IgD-negative memory B cell (primary cell): ENCODE data around the gene CFAP97. TPM values are rescaled to one million over a fixed set of nuclear protein-coding genes. Genes with fewer than 3 reads are reported as not detected.

Experiments
- H3K27ac Mint-ChIP-seq, 3 donors: one replicate each; pipeline ENCODE4 v1.8.0; 2020 to 2022; ENCODE audit warnings: mild to moderate bottlenecking in 3 of 3, mixed read lengths in 3 of 3, moderate library complexity in 1 of 3
- H3K27me3 Mint-ChIP-seq: one replicate; pipeline ENCODE4 v1.8.0; 2021; ENCODE audit warnings: mixed read lengths
- H3K36me3 Mint-ChIP-seq: one replicate; pipeline ENCODE4 v1.8.0; 2020; ENCODE audit warnings: mild to moderate bottlenecking, mixed read lengths
- H3K4me1 Mint-ChIP-seq, 3 donors: one replicate each; pipeline ENCODE4 v1.8.0; 2020 to 2022; ENCODE audit warnings: mixed read lengths in 3 of 3, mild to moderate bottlenecking in 1 of 3
- H3K4me3 Mint-ChIP-seq, 4 donors: one replicate each; pipeline ENCODE4 v1.8.0; 2020 to 2022; ENCODE audit warnings: mild to moderate bottlenecking in 4 of 4, mixed read lengths in 4 of 4, moderate library complexity in 3 of 4
- H3K9me3 Mint-ChIP-seq, 3 donors: one replicate each; pipeline ENCODE4 v1.8.0; 2020 to 2021; ENCODE audit warnings: mixed read lengths in 3 of 3, mild to moderate bottlenecking in 1 of 3
- polyA plus RNA-seq: library from polyadenylated mRNA; unstranded; fragments of 300-500 nt; fragmentation: Illumina TruSeq; gene quantifications from one replicate; pipeline ENCODE4 v1.2.3, GENCODE V29; 2021

The CFAP97 gene
- polyA plus RNA-seq, 1 donor from 2014 or later: 66.3 TPM

DNA sequence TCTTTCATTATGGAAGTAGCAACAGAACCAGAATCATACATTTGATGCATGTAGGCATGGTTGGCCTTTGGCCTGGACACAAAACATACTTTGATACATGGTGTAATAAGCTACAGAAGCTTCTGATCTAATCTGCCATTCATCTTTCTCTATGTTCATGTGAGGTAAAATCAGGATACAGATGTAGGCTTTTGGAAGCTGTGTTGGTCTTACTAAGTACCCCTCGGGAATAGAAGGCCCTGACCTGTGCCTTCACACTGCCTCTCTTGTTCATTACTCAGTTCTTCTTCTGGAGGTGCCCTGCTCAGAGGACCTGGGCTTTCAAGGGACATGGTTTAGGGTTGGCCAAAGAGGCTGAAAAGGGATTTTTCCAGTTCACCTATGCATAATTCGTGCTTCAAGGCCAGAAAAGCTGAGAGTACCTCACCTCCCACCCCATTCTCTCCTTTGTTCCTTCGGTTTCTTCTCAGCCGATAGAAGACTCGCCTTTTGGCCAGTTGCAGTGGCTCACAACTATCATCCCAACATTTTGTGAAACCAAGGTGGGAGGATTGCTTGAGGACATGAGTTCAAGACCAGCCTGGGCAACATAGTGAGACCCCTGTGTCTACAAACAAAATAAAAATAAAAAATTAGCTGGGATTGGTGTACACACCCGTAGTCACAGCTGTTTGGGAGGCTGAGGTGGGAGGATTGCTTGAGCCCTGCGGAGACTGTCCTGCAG, 31.5 kb upstream of the CFAP97 start:
- H3K4me1 Mint-ChIP-seq: peaks cover 22 to 37% (median 37%) of the 10 kb centered on the region in 3 donors
- no peak overlapping the region for H3K4me3 Mint-ChIP-seq
- H3K36me3 Mint-ChIP-seq: no peaks in the 10 kb centered on the region
- peak overlapping the region in 2 of 3 donors; percentile 10 to 53 for H3K27ac Mint-ChIP-seq
- no peaks in the 10 kb centered on the region for H3K27me3 Mint-ChIP-seq
- peaks cover 0 to 5% (median 0%) of the 10 kb centered on the region in 3 donors for H3K9me3 Mint-ChIP-seq

- H3K27ac Mint-ChIP-seq: no peak overlapping the region
- no peaks in the 10 kb centered on the region for H3K27me3 Mint-ChIP-seq
- H3K4me1 Mint-ChIP-seq: peaks cover 15 to 27% (median 25%) of the 10 kb centered on the region in 3 donors
- no peaks in the 10 kb centered on the region for H3K9me3 Mint-ChIP-seq
- H3K4me3 Mint-ChIP-seq: peak overlapping the region in 1 of 4 donors; percentile 89
- H3K36me3 Mint-ChIP-seq: no peaks in the 10 kb centered on the region
These were observed 28.6 kb upstream of the CFAP97 start for GRCh38 chr4:185232370-185232769.

GRCh38 chr4:185229021-185229818, 25.4 kb upstream of the CFAP97 start:
- peaks cover 13 to 29% (median 26%) of the 10 kb centered on the region in 3 donors for H3K4me1 Mint-ChIP-seq
- no peak overlapping the region for H3K4me3 Mint-ChIP-seq
- no peak overlapping the region for H3K27ac Mint-ChIP-seq
- no peaks in the 10 kb centered on the region for H3K27me3 Mint-ChIP-seq
- H3K36me3 Mint-ChIP-seq: peaks cover 1% of the 10 kb centered on the region
- no peaks in the 10 kb centered on the region for H3K9me3 Mint-ChIP-seq

DNA sequence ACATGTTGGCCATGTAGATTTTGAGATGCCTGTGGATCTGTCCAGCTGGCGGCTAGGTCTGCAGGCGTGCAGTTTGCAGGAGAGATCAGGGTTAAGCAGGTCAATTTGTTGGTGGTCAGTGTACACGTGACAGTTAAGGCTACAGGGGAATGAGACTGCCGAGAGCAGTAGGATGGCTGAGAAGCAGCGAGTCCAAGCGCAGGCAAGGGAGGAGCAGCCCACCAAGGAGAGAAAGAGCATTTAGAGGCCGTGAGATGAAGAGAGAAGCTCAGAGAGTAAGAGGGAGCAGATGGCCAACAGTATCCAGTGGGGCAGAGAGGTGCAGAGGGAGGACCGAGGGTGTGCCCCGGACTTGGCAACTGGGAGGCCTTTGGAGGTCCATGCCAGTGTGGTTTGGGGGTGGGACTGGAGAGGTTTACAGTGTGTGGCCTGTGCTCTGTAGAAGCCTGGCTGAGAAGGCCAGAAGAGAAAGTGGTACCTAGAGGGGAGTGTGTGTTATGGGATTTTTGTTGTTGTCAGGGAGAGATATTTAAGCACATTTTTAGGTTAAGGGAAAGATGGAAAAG, 24.0 kb upstream of the CFAP97 start:
- Mint-ChIP-seq H3K4me1 (peaks cover 18 to 37% (median 26%) of the 10 kb centered on the region in 3 donors), H3K27ac (no peak overlapping the region), H3K9me3 (no peaks in the 10 kb centered on the region), H3K4me3 (no peak overlapping the region), H3K27me3 (no peaks in the 10 kb centered on the region), H3K36me3 (peaks cover 1% of the 10 kb centered on the region)

- peaks cover 18 to 31% (median 23%) of the 10 kb centered on the region in 3 donors for H3K4me1 Mint-ChIP-seq
- no peaks in the 10 kb centered on the region for H3K27me3 Mint-ChIP-seq
- H3K36me3 Mint-ChIP-seq: peaks cover 1% of the 10 kb centered on the region
- H3K27ac Mint-ChIP-seq: no peak overlapping the region
- peak overlapping the region in 1 of 4 donors; percentile 52 for H3K4me3 Mint-ChIP-seq
- H3K9me3 Mint-ChIP-seq: no peaks in the 10 kb centered on the region
These were observed 23.3 kb upstream of the CFAP97 start for GRCh38 chr4:185227131-185227551.

DNA sequence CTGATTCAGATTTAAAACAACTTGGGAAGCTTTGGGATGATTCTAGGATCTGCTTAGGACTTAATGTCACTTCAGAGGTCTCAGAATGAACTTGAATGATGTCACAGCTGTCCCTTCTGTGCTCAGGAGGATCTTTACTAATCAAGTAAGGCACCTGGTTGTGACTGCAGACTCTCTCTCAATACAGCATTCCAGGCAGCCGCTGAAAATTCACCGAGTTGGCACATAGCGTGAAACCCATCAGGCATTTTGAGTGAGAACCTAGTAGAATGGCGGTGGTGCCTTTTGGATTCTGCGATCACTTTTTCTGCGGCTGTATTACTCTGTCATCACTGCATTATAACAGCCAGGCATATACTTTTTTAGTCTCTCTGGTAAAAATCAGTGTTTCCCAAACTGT, 22.1 kb upstream of the CFAP97 start:
- peaks cover 3% of the 10 kb centered on the region for H3K36me3 Mint-ChIP-seq
- no peaks in the 10 kb centered on the region for H3K9me3 Mint-ChIP-seq
- H3K27ac Mint-ChIP-seq: no peak overlapping the region
- H3K4me1 Mint-ChIP-seq: peaks cover 21 to 34% (median 24%) of the 10 kb centered on the region in 3 donors
- no peak overlapping the region for H3K4me3 Mint-ChIP-seq
- H3K27me3 Mint-ChIP-seq: no peaks in the 10 kb centered on the region

DNA sequence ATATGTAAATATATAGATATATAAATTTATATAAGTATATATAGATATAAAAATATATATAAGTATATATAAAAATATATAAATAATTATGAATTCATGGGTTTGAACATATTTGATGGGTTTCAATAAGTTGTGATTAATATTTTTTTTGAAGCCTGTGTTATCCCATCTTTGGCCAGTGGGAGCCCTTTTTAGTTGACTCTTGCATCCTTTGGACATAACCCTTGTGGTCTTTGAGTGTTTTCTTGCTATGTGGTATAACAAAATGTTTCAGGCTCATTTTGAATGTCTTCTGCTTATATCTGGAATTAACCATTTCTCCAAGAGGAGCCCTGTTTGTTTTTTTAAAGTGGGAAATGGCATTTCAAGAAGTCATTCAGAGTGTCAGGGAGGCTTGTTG, 20.8 kb upstream of the CFAP97 start:
- no peak overlapping the region for H3K27ac Mint-ChIP-seq
- H3K36me3 Mint-ChIP-seq: peaks cover 3% of the 10 kb centered on the region
- H3K9me3 Mint-ChIP-seq: no peaks in the 10 kb centered on the region
- H3K27me3 Mint-ChIP-seq: no peaks in the 10 kb centered on the region
- no peak overlapping the region for H3K4me3 Mint-ChIP-seq
- H3K4me1 Mint-ChIP-seq: peaks cover 28 to 40% (median 30%) of the 10 kb centered on the region in 3 donors

DNA sequence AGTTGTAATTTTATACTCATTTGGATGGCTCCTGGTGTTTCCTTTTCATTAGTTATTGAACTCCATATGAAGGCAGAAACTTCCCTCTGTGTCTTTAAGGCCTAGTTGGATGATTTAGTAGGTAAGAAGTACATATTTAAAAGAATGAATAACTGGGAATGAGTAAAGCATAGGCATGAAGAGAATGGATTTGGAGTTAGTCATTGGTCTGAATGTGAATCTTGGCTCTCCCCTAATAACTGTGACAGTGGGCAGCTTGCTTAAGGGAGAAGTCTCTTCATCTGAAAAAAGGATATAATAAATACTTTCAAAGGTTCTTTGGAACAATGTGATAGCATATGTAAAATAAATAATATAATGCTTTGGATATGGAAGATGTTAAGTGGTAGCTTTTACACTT, 18.8 kb upstream of the CFAP97 start:
- no peak overlapping the region for H3K27ac Mint-ChIP-seq
- no peak overlapping the region for H3K4me3 Mint-ChIP-seq
- H3K36me3 Mint-ChIP-seq: peaks cover 7% of the 10 kb centered on the region
- H3K9me3 Mint-ChIP-seq: no peaks in the 10 kb centered on the region
- peaks cover 40 to 52% (median 43%) of the 10 kb centered on the region in 3 donors for H3K4me1 Mint-ChIP-seq
- H3K27me3 Mint-ChIP-seq: no peaks in the 10 kb centered on the region

- H3K4me3 Mint-ChIP-seq: peak overlapping the region in 1 of 4 donors; percentile 80
- H3K27me3 Mint-ChIP-seq: no peaks in the 10 kb centered on the region
- H3K9me3 Mint-ChIP-seq: no peaks in the 10 kb centered on the region
- peaks cover 47 to 58% (median 50%) of the 10 kb centered on the region in 3 donors for H3K4me1 Mint-ChIP-seq
- peak overlapping the region in 2 of 3 donors; percentile 7 to 80 for H3K27ac Mint-ChIP-seq
- H3K36me3 Mint-ChIP-seq: peaks cover 7% of the 10 kb centered on the region
These were observed 18.1 kb upstream of the CFAP97 start for GRCh38 chr4:185221912-185222311.

GRCh38 chr4:185221491-185221890, 17.7 kb upstream of the CFAP97 start:
- H3K4me1 Mint-ChIP-seq: peaks cover 51 to 63% (median 51%) of the 10 kb centered on the region in 3 donors
- H3K4me3 Mint-ChIP-seq: peak overlapping the region in 3 of 4 donors; percentile 2 to 80 (median 9)
- H3K27ac Mint-ChIP-seq: peak overlapping the region in 2 of 3 donors; percentile 7 to 80
- no peaks in the 10 kb centered on the region for H3K27me3 Mint-ChIP-seq
- H3K36me3 Mint-ChIP-seq: peaks cover 7% of the 10 kb centered on the region
- no peaks in the 10 kb centered on the region for H3K9me3 Mint-ChIP-seq

- peaks cover 5% of the 10 kb centered on the region for H3K36me3 Mint-ChIP-seq
These were observed 15.9 kb upstream of the CFAP97 start for GRCh38 chr4:185219551-185220344.

GRCh38 chr4:185218312-185218711, 14.5 kb upstream of the CFAP97 start:
- H3K27ac Mint-ChIP-seq: peak overlapping the region; percentile 38 to 84 (median 81)
- H3K36me3 Mint-ChIP-seq: peaks cover 5% of the 10 kb centered on the region
- H3K27me3 Mint-ChIP-seq: no peaks in the 10 kb centered on the region
- H3K9me3 Mint-ChIP-seq: no peaks in the 10 kb centered on the region
- peaks cover 54 to 61% (median 58%) of the 10 kb centered on the region in 3 donors for H3K4me1 Mint-ChIP-seq
- peak overlapping the region in 3 of 4 donors; percentile 13 to 75 (median 29) for H3K4me3 Mint-ChIP-seq

More at GRCh38 chr4:185219551-185220344, 15.9 kb upstream of the CFAP97 start:
- no peaks in the 10 kb centered on the region for H3K27me3 Mint-ChIP-seq
- H3K27ac Mint-ChIP-seq: peak overlapping the region; percentile 14 to 80 (median 68)
- peak overlapping the region; percentile 60 to 96 (median 80) for H3K4me3 Mint-ChIP-seq
- no peaks in the 10 kb centered on the region for H3K9me3 Mint-ChIP-seq
- H3K4me1 Mint-ChIP-seq: peaks cover 49 to 54% (median 52%) of the 10 kb centered on the region in 3 donors

- Mint-ChIP-seq H3K9me3 (no peaks in the 10 kb centered on the region), H3K4me3 (peak overlapping the region in 3 of 4 donors; percentile 64 to 86 (median 81)), H3K27me3 (no peaks in the 10 kb centered on the region), H3K36me3 (peaks cover 5% of the 10 kb centered on the region), H3K4me1 (peaks cover 59 to 66% (median 63%) of the 10 kb centered on the region in 3 donors), H3K27ac (peak overlapping the region in 2 of 3 donors; percentile 83 to 93)
These were observed 13.7 kb upstream of the CFAP97 start for GRCh38 chr4:185217408-185217975.

- peaks cover 3% of the 10 kb centered on the region for H3K36me3 Mint-ChIP-seq
- peak overlapping the region in 2 of 3 donors; percentile 71 to 93 for H3K27ac Mint-ChIP-seq
- H3K4me3 Mint-ChIP-seq: peak overlapping the region in 2 of 4 donors; percentile 17 to 53
- no peaks in the 10 kb centered on the region for H3K9me3 Mint-ChIP-seq
- no peaks in the 10 kb centered on the region for H3K27me3 Mint-ChIP-seq
- peaks cover 63 to 70% (median 65%) of the 10 kb centered on the region in 3 donors for H3K4me1 Mint-ChIP-seq
These were observed 11.5 kb upstream of the CFAP97 start for GRCh38 chr4:185215261-185215660.
